MM.1S (cell line): ENCODE results near the gene NALCN.

Source experiments
- EZH2 ChIP-seq: fragments of 300-600 bp; sonication (generic); optimal IDR thresholded peaks from 2 replicates; pipeline ENCODE3; 2017; ENCODE audit warnings: low read depth, mild to moderate bottlenecking, antibody characterized with exemption, low read length, mixed read lengths
- EZH2phosphoT487 ChIP-seq: fragments of 300-600 bp; sonication (generic); IDR thresholded peaks from 2 replicates; pipeline ENCODE4 v1.6.1; 2018; ENCODE audit warnings: antibody characterized with exemption, low read length
- TF ChIP-seq, protein P1 (sequence below): fragments of 300-600 bp; sonication (generic); IDR thresholded peaks from 2 replicates; pipeline ENCODE4 v1.5.1; 2016; ENCODE audit warnings: antibody characterized with exemption, low read length, mixed read lengths

DNA sequence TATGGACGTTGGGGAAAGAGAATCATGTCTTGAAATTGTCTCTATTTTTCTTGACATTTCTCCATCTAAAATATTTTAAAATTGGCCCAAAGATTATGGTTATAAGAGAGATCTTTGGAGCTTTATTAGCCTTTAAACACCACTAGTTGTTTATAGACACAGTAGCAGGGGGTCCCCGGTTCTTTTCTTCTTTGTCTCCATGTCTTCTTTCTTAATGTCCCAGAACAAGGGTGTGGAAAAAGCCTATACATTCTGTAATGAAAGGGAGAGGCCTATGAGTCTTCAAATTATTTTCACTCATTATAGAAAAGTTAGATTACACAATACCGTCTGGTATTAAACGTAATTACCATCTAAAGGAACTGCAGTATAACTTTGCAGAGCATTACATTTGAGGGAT is 300.0 kb downstream of the NALCN start:
- no peak for TF ChIP-seq EZH2phosphoT487
- TF ChIP-seq, protein P1, sequence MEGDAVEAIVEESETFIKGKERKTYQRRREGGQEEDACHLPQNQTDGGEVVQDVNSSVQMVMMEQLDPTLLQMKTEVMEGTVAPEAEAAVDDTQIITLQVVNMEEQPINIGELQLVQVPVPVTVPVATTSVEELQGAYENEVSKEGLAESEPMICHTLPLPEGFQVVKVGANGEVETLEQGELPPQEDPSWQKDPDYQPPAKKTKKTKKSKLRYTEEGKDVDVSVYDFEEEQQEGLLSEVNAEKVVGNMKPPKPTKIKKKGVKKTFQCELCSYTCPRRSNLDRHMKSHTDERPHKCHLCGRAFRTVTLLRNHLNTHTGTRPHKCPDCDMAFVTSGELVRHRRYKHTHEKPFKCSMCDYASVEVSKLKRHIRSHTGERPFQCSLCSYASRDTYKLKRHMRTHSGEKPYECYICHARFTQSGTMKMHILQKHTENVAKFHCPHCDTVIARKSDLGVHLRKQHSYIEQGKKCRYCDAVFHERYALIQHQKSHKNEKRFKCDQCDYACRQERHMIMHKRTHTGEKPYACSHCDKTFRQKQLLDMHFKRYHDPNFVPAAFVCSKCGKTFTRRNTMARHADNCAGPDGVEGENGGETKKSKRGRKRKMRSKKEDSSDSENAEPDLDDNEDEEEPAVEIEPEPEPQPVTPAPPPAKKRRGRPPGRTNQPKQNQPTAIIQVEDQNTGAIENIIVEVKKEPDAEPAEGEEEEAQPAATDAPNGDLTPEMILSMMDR, result no peak
- no peak for TF ChIP-seq EZH2
